AG09309 (cell line): ENCODE data around the gene NAV2.
A peak's percentile ranks its signal among the peaks of the same experiment; 100 is the strongest.

Experiments used
- DNase-seq: peaks from one replicate; pipeline ENCODE4 v3.0.0-alpha.2; 2010; ENCODE audit warnings: low read depth
- H3K4me3 ChIP-seq: 2 replicates; pipeline ENCODE4 v1.5.1; 2011; ENCODE audit warnings: mild to moderate bottlenecking, low read depth, low read length, moderate library complexity; ENCODE audit not compliant: control insufficient read depth
- TF ChIP-seq, protein P1 (sequence below): IDR thresholded peaks from 2 replicates; pipeline ENCODE4 v1.5.1; 2011; ENCODE audit warnings: mild to moderate bottlenecking, low read depth, low read length, inconsistent platforms; ENCODE audit not compliant: insufficient read depth, control insufficient read depth; ENCODE audit errors: missing control alignments

The NAV2 gene

DNA sequence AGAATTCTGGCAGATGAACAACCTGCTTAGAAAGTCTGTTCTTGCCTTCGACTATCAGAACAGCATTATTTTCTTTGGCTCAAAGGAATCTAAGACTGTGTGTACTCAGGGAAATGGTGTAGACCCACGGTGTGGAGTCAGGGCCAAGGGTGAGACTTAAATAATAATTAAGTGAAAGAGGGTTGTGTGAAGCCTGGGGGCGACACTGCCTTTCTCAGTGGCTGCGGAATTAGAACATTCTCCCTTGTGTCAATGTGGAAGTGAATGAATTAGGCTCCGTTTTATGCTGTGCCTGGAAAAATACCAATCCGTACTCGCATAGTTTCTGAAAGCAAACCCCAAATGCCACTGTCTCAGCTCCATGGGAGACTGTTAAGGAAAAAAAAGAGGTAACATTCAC lies 50.7 kb downstream of the NAV2 start:
- TF ChIP-seq, protein P1, sequence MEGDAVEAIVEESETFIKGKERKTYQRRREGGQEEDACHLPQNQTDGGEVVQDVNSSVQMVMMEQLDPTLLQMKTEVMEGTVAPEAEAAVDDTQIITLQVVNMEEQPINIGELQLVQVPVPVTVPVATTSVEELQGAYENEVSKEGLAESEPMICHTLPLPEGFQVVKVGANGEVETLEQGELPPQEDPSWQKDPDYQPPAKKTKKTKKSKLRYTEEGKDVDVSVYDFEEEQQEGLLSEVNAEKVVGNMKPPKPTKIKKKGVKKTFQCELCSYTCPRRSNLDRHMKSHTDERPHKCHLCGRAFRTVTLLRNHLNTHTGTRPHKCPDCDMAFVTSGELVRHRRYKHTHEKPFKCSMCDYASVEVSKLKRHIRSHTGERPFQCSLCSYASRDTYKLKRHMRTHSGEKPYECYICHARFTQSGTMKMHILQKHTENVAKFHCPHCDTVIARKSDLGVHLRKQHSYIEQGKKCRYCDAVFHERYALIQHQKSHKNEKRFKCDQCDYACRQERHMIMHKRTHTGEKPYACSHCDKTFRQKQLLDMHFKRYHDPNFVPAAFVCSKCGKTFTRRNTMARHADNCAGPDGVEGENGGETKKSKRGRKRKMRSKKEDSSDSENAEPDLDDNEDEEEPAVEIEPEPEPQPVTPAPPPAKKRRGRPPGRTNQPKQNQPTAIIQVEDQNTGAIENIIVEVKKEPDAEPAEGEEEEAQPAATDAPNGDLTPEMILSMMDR: no peak
- no peak for DNase-seq

DNA sequence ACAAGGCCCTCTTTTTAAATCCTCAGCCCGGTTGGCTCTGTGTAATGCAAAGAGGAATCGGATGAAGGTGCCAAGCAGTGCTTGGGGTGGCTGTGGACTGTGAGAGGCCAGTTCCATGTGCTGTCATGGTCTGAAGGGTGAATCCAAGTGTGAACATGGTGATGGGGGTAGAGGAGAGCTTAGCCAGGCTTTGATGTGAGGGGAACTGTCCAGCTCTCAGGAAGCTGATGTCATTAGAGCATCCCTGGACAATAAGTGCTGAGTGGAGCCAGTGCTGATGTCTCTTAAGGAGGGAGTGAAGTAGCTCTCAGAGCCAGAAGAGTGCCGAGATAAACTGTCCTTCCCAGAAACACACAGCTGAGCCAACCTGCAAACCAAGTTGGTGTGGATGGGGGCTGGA lies 53.6 kb downstream of the NAV2 start:
- TF ChIP-seq, protein P1: no peak
- DNase-seq: no peak
- H3K4me3 ChIP-seq: no peak overlapping the region

More for the DNA sequence above, 50.7 kb downstream of the NAV2 start:
- H3K4me3 ChIP-seq: no peak overlapping the region

DNA sequence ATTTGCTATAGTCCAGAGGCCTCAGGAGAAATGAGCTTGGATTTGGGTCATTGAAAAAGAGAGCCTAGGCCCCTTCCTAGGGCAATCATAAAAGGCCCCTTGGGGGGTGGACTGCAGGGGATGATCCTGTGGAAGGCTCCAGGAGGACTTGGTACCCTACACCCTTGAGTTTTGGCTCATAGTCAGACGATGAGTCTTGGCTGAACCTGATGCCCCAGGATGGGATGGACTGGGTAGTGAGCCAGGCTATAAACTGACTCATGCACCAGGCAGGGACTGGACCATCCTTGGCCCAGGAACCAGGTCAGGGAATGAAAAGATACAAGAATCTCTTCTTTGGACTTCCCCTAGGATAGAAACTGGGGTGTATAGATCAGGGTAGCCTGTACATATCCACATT lies 54.2 kb downstream of the NAV2 start:
- TF ChIP-seq, protein P1: no peak
- H3K4me3 ChIP-seq: no peak overlapping the region
- no peak for DNase-seq

DNA sequence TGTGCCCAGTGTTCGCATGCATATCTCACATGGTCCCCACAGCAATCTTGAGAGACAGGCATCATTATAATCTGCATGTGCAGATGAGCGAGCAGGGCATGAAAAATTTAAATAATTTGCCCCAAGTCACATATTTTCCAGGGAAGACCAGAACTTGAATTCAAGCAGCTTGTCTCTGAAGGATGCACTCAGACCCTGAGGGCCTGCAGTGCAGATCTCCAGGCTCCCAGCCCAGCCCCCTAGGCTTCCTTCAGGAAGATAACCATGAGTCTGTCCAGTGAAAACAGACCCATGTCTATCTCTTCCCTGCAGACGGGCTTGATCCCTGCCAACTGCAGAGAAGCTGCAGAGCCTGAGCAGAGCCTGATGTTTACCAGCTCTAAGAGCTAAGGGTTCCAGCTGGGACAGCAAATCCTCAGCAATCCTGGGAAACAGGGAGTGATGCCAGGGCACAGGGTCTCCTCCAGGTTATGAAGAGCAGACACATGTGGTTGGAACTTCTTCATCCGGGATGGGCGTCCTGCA lies 55.1 kb downstream of the NAV2 start:
- H3K4me3 ChIP-seq: no peak overlapping the region
- TF ChIP-seq, protein P1: no peak
- no peak for DNase-seq

DNA sequence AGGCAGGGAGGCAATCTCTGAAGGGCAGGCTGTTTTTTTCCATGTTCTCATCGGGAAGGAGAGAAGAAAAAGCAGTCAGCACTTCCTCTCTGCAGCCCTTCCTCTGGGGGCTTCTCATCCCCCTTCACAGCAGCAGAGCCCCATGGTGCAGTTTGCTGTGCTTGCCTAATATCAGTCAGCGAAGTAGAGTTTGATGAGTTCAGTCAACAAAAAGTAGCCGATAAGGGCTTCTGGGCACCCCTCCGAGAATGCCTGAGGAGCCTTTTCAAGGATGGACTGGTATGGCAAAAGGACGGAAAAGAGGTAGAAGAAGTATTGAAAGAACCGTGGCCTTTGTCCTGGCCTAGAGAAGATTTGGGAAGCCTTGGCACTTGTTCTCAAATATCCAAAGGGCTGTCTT lies 55.6 kb downstream of the NAV2 start:
- no peak for DNase-seq
- TF ChIP-seq, protein P1: no peak
- H3K4me3 ChIP-seq: no peak overlapping the region

DNA sequence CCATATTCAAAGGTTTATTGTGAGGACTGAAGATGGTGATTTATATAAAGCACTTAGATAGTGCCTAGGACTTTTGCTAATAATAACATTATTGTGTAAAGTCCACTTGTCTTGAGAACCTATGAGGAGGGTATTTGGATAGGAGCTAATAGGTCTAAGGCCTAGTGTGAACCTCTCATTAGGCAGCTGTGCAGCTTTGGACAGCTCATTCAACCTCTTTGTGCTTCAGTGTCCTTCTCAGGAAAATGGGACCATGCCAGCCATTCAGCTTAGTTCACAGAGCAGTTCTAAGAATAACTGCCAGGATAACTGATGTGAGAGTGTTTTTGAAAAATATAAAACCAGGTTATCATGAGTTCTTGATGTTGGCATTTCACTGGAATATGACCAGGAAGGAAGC lies 56.2 kb downstream of the NAV2 start:
- H3K4me3 ChIP-seq: no peak overlapping the region
- DNase-seq: no peak
- TF ChIP-seq, protein P1: no peak

DNA sequence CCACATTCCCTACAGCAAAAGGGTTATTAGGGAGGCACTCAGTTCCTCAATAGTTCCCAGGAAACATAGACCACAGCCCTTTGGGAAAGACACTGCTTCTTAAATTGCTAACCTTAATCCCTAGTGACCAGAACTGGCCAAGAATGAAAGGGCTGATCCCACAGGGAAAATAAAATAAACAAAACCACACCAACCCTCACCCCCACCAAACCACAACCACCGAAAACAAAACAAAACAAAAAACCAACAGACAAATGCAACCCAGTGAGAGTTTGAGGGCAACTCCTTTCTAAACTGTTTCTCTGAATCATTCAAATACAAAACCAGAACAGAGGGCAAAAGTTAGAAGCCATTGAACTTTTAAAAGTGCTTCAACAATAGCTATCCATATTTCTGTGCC lies 57.2 kb downstream of the NAV2 start:
- peak; percentile 57 for DNase-seq
- TF ChIP-seq, protein P1: no peak
- H3K4me3 ChIP-seq: no peak overlapping the region
